K562 (cell line): ENCODE measurements around the gene PTPRF. TPM values are rescaled to one million over a fixed set of nuclear protein-coding genes. Genes with fewer than 3 reads are reported as not detected.

ENCODE experiments used
- CBX2 ChIP-seq: fragments of 200-600 bp; sonication (generic); IDR thresholded peaks from one replicate; pipeline ENCODE4 v1.6.1; 2012; ENCODE audit warnings: mild to moderate bottlenecking, low read length, inconsistent platforms; ENCODE audit not compliant: insufficient read depth, poor library complexity, severe bottlenecking
- CCAR2 ChIP-seq: fragments of 200-400 bp; formaldehyde crosslinking; IDR thresholded peaks from 2 replicates; pipeline ENCODE4 v1.6.1; 2017; ENCODE audit warnings: mild to moderate bottlenecking, low read depth, low read length
- CHD2 ChIP-seq: IDR thresholded peaks from 2 replicates; pipeline ENCODE4 v1.6.1; 2011; ENCODE audit warnings: low read depth, low read length
- ESRRB ChIP-seq: fragments of 250-450 bp; sonication (Bioruptor Pico); IDR thresholded peaks from 2 replicates; pipeline ENCODE4 v1.5.0; 2020; ENCODE audit warnings: mild to moderate bottlenecking, moderate library complexity, borderline replicate concordance
- GATAD2B ChIP-seq: fragments of 450-650 bp; IDR thresholded peaks from 2 replicates; pipeline ENCODE4 v1.6.1; 2017; ENCODE audit warnings: mild to moderate bottlenecking, borderline replicate concordance
- MYBL2 ChIP-seq, 2 experiments: fragments of 450-650 bp in 1 of 2; sonication (generic) in 1 of 2; formaldehyde crosslinking in 1 of 2; IDR thresholded peaks; 2 replicates each; pipeline versions ENCODE4 v1.6.1 to v1.8.1; 2017 to 2022; ENCODE audit warnings: borderline replicate concordance in 1 of 2, inconsistent platforms in 1 of 2, low read depth in 1 of 2, mild to moderate bottlenecking in 1 of 2, missing genetic modification reagents in 1 of 2, moderate library complexity in 1 of 2
- POLR2H ChIP-seq: IDR thresholded peaks from 2 replicates; pipeline ENCODE4 v1.6.1; 2016; ENCODE audit warnings: missing genetic modification characterization, low read depth, mild to moderate bottlenecking, control low read depth, missing compliant biosample characterization, moderate library complexity
- PPARD ChIP-seq: fragments of 250-450 bp; sonication (Bioruptor Pico); IDR thresholded peaks from 2 replicates; pipeline ENCODE4 v1.8.0; 2022; ENCODE audit warnings: inconsistent platforms, mild to moderate bottlenecking, moderate library complexity
- SMAD1 ChIP-seq: fragments of 150-350 bp; IDR thresholded peaks from 2 replicates; pipeline ENCODE4 v1.6.1; 2014; ENCODE audit warnings: low read length, low read depth; ENCODE audit not compliant: partially characterized antibody
- SRF ChIP-seq, 2 experiments: fragments of 250-450, 450-650 bp in 1 of 2; sonication (Bioruptor Pico) in 1 of 2; sonication (generic) in 1 of 2; formaldehyde crosslinking; IDR thresholded peaks; 2 replicates each; pipeline versions ENCODE4 v1.5.0 to v1.5.1; 2020 to 2022; ENCODE audit warnings: mild to moderate bottlenecking in 1 of 2, missing genetic modification reagents in 1 of 2
- SRSF3 ChIP-seq: fragments of 200-400 bp; formaldehyde crosslinking; IDR thresholded peaks from 2 replicates; pipeline ENCODE4 v1.6.1; 2016; ENCODE audit warnings: mild to moderate bottlenecking, low read length, moderate library complexity; ENCODE audit not compliant: insufficient read depth
- TCFL5 ChIP-seq: fragments of 250-450 bp; sonication (Bioruptor Pico); conservative IDR thresholded peaks from 2 replicates; pipeline ENCODE4 v1.6.1; 2021; ENCODE audit warnings: mild to moderate bottlenecking, moderate library complexity, matching md5 sums
- TRIM28 ChIP-seq: fragments of 450-650 bp; IDR thresholded peaks from 2 replicates; pipeline ENCODE4 v1.6.1; 2017
- ZFP30 ChIP-seq: fragments of 250-450 bp; sonication (Bioruptor Pico); IDR thresholded peaks from 2 replicates; pipeline ENCODE4 v1.8.0; 2022; ENCODE audit warnings: moderate library complexity, mild to moderate bottlenecking, inconsistent platforms, borderline replicate concordance
- polyA plus RNA-seq, 8 experiments: library from polyadenylated mRNA; depleted of rRNA in 4 of 8; stranded (reverse) in 5 of 8; unstranded in 3 of 8; fragments of >200 nt; fragmentation: Nextera tagmentation in 2 of 8; fragmentation: Illumina TruSeq in 1 of 8; extraction: Ambion mirVana in 2 of 8; extraction: Trizol in 1 of 8; gene quantifications; 2 replicates each; pipeline versions ENCODE4 v1.2.1 to v1.2.3, GENCODE V29; 2011 to 2014; ENCODE audit warnings: inconsistent platforms in 1 of 8, missing spikeins in 1 of 8
- total RNA-seq, 7 experiments: library from RNA; depleted of rRNA in 6 of 7; stranded (reverse); fragments of >200 nt in 6 of 7; fragmentation: Illumina TruSeq in 2 of 7; extraction: Trizol in 2 of 7; gene quantifications; 2 replicates each; pipeline versions ENCODE4 v1.2.1 to v1.2.3, GENCODE V29; 2011 to 2021; ENCODE audit warnings: low replicate concordance in 1 of 7
- TF ChIP-seq, protein P1 (sequence below): sonication (generic); formaldehyde crosslinking; IDR thresholded peaks from 2 replicates; pipeline ENCODE4 v1.8.0; 2023; ENCODE audit warnings: missing genetic modification reagents, mild to moderate bottlenecking, borderline replicate concordance
- TF ChIP-seq, protein P2 (sequence below): fragments of 250-450 bp; sonication (Bioruptor Pico); IDR thresholded peaks from 2 replicates; pipeline ENCODE4 v1.8.0; 2021; ENCODE audit warnings: moderate library complexity, mild to moderate bottlenecking, inconsistent platforms
- TF ChIP-seq, protein P3 (sequence below): fragments of 450-650 bp; formaldehyde crosslinking; IDR thresholded peaks from 2 replicates; pipeline ENCODE4 v1.4.0; 2022; ENCODE audit warnings: mild to moderate bottlenecking, moderate library complexity
- TF ChIP-seq, protein P4 (sequence below): sonication (generic); formaldehyde crosslinking; IDR thresholded peaks from 2 replicates; pipeline ENCODE4 v1.8.1; 2023; ENCODE audit warnings: mild to moderate bottlenecking, missing genetic modification reagents

PTPRF gene
- total and polyA plus RNA-seq, 9 of the 15 experiments (the other 6 are each of a cell fraction or from before 2014, with no cell fraction given), result 0.13 to 4.3 (median 1.1) TPM

DNA sequence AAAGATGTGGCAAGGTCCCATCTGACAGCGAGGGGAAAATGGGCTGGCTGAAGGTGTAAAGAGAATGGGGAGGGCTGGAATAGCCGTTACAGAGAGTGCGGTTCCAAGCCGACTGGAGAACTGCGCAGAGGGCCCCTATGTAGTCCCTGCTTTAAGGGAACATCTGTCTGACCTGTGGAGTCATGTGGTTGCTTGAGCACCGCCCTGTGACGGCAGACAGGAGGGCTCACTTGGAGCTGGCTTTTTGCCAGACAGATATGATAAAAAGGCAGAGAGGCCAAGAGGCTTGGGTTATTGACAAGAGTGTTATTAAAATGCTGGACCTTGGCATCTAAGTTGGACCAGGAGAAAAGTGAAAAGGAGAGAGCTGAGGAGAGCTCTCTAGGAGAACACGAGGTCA, 5.9 kb upstream of the PTPRF start (continued):
- TF ChIP-seq TCFL5 (CRISPR knock-in tag) (no peak), CHD2 (no peak), SRF (CRISPR knock-in tag; IDR thresholded peaks at IDR 0.05) (no peak), ZFP30 (no peak), ESRRB (CRISPR knock-in tag) (no peak), PPARD (CRISPR knock-in tag) (no peak), CBX2 (no peak), POLR2H (tag) (no peak), SMAD1 (peak; percentile 29), CCAR2 (no peak), GATAD2B (no peak), TRIM28 (no peak), SRSF3 (no peak), MYBL2 (IDR thresholded peaks at IDR 0.05; ENCODE audit: low read depth) (no peak), MYBL2 (CRISPR knock-in tag; IDR thresholded peaks at IDR 0.05; ENCODE audit: borderline replicate concordance) (no peak)
- TF ChIP-seq, protein P1, sequence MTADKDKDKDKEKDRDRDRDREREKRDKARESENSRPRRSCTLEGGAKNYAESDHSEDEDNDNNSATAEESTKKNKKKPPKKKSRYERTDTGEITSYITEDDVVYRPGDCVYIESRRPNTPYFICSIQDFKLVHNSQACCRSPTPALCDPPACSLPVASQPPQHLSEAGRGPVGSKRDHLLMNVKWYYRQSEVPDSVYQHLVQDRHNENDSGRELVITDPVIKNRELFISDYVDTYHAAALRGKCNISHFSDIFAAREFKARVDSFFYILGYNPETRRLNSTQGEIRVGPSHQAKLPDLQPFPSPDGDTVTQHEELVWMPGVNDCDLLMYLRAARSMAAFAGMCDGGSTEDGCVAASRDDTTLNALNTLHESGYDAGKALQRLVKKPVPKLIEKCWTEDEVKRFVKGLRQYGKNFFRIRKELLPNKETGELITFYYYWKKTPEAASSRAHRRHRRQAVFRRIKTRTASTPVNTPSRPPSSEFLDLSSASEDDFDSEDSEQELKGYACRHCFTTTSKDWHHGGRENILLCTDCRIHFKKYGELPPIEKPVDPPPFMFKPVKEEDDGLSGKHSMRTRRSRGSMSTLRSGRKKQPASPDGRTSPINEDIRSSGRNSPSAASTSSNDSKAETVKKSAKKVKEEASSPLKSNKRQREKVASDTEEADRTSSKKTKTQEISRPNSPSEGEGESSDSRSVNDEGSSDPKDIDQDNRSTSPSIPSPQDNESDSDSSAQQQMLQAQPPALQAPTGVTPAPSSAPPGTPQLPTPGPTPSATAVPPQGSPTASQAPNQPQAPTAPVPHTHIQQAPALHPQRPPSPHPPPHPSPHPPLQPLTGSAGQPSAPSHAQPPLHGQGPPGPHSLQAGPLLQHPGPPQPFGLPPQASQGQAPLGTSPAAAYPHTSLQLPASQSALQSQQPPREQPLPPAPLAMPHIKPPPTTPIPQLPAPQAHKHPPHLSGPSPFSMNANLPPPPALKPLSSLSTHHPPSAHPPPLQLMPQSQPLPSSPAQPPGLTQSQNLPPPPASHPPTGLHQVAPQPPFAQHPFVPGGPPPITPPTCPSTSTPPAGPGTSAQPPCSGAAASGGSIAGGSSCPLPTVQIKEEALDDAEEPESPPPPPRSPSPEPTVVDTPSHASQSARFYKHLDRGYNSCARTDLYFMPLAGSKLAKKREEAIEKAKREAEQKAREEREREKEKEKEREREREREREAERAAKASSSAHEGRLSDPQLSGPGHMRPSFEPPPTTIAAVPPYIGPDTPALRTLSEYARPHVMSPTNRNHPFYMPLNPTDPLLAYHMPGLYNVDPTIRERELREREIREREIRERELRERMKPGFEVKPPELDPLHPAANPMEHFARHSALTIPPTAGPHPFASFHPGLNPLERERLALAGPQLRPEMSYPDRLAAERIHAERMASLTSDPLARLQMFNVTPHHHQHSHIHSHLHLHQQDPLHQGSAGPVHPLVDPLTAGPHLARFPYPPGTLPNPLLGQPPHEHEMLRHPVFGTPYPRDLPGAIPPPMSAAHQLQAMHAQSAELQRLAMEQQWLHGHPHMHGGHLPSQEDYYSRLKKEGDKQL (CRISPR knock-in tag), result peak; percentile 88; the same call in 1 of the 2 replicates
- TF ChIP-seq, protein P2, sequence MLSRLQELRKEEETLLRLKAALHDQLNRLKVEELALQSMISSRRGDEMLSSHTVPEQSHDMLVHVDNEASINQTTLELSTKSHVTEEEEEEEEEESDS (CRISPR knock-in tag), result no peak
- TF ChIP-seq, protein P3, sequence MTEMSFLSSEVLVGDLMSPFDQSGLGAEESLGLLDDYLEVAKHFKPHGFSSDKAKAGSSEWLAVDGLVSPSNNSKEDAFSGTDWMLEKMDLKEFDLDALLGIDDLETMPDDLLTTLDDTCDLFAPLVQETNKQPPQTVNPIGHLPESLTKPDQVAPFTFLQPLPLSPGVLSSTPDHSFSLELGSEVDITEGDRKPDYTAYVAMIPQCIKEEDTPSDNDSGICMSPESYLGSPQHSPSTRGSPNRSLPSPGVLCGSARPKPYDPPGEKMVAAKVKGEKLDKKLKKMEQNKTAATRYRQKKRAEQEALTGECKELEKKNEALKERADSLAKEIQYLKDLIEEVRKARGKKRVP (CRISPR knock-in tag), result no peak
- TF ChIP-seq, protein P4, sequence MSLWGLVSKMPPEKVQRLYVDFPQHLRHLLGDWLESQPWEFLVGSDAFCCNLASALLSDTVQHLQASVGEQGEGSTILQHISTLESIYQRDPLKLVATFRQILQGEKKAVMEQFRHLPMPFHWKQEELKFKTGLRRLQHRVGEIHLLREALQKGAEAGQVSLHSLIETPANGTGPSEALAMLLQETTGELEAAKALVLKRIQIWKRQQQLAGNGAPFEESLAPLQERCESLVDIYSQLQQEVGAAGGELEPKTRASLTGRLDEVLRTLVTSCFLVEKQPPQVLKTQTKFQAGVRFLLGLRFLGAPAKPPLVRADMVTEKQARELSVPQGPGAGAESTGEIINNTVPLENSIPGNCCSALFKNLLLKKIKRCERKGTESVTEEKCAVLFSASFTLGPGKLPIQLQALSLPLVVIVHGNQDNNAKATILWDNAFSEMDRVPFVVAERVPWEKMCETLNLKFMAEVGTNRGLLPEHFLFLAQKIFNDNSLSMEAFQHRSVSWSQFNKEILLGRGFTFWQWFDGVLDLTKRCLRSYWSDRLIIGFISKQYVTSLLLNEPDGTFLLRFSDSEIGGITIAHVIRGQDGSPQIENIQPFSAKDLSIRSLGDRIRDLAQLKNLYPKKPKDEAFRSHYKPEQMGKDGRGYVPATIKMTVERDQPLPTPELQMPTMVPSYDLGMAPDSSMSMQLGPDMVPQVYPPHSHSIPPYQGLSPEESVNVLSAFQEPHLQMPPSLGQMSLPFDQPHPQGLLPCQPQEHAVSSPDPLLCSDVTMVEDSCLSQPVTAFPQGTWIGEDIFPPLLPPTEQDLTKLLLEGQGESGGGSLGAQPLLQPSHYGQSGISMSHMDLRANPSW (CRISPR knock-in tag), result peak; percentile 23; the same call in 1 of the 2 replicates
